ENCODE results near the gene NBEA. TPM values are rescaled to one million over a fixed set of nuclear protein-coding genes. Genes with fewer than 3 reads are reported as not detected.

NBEA gene
- polyA plus RNA-seq, 1 experiment, result 1.3 TPM

GRCh38 chr13:35518337-35518946 is 576.4 kb downstream of the NBEA start:
- H3K27me3 ChIP-seq (ENCODE audit: control insufficient read depth, insufficient read depth, low read length), result no peaks in the 10 kb centered on the region
- no peak overlapping the region for H3K27ac ChIP-seq (ENCODE audit: low read depth, low read length)
- DNase-seq (ENCODE audit: low read depth, low spot score), result no peak
- CTCF ChIA-PET, result no interaction called here
- H3K4me3 ChIP-seq (ENCODE audit: low read depth, low read length), result no peak overlapping the region
- TF ChIP-seq CTCF (IDR thresholded peaks at IDR 0.05; ENCODE audit: low read depth, low read length), result no peak
- POLR2A ChIA-PET, result no interaction called here
- no peaks in the 10 kb centered on the region for H3K9me3 ChIP-seq (ENCODE audit: control insufficient read depth, insufficient read depth, low read length)

DNA sequence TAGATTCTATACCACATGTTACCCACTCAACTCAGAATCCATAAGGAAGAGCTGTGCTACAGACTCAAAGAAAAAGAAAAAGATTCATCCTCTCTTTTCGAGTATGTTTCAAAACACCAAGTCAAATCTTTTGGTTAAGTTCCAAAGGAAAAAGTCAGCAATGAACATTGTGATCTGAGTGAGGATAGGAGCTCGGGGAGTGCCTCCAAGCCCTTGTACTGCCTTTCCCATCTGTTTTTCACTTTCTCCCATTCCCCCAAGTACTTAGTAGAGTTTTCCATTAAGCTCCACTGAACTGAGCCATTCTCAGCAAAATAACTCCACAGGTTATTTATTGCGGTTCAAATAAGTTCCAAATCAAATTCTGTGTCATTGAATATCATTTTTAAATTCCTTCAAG is 582.1 kb downstream of the NBEA start:
- ChIA-PET CTCF (no interaction called here), POLR2A (no interaction called here)
- no peaks in the 10 kb centered on the region for H3K9me3 ChIP-seq (ENCODE audit: control insufficient read depth, insufficient read depth, low read length)
- no peaks in the 10 kb centered on the region for H3K27me3 ChIP-seq (ENCODE audit: control insufficient read depth, insufficient read depth, low read length)
- DNase-seq (ENCODE audit: low read depth, low spot score), result no peak
- H3K27ac ChIP-seq (ENCODE audit: low read depth, low read length), result no peak overlapping the region
- no peak overlapping the region for H3K4me3 ChIP-seq (ENCODE audit: low read depth, low read length)
- TF ChIP-seq CTCF (IDR thresholded peaks at IDR 0.05; ENCODE audit: low read depth, low read length), result no peak

GRCh38 chr13:35526577-35526976 is 584.5 kb downstream of the NBEA start:
- no peak overlapping the region for H3K27ac ChIP-seq (ENCODE audit: low read depth, low read length)
- POLR2A ChIA-PET, result no interaction called here
- no peak for TF ChIP-seq CTCF (IDR thresholded peaks at IDR 0.05; ENCODE audit: low read depth, low read length)
- no peaks in the 10 kb centered on the region for H3K27me3 ChIP-seq (ENCODE audit: control insufficient read depth, insufficient read depth, low read length)
- CTCF ChIA-PET, result no interaction called here
- H3K4me3 ChIP-seq (ENCODE audit: low read depth, low read length), result no peak overlapping the region
- DNase-seq (ENCODE audit: low read depth, low spot score), result no peak
- no peaks in the 10 kb centered on the region for H3K9me3 ChIP-seq (ENCODE audit: control insufficient read depth, insufficient read depth, low read length)

- H3K27me3 ChIP-seq (ENCODE audit: control insufficient read depth, insufficient read depth, low read length), result no peaks in the 10 kb centered on the region
- DNase-seq (ENCODE audit: low read depth, low spot score), result no peak
- TF ChIP-seq CTCF (IDR thresholded peaks at IDR 0.05; ENCODE audit: low read depth, low read length), result no peak
- ChIA-PET CTCF (no interaction called here), POLR2A (no interaction called here)
- no peak overlapping the region for H3K4me3 ChIP-seq (ENCODE audit: low read depth, low read length)
- no peak overlapping the region for H3K27ac ChIP-seq (ENCODE audit: low read depth, low read length)
- H3K9me3 ChIP-seq (ENCODE audit: control insufficient read depth, insufficient read depth, low read length), result no peaks in the 10 kb centered on the region
Observed at GRCh38 chr13:35527451-35527850, 585.4 kb downstream of the NBEA start.

DNA sequence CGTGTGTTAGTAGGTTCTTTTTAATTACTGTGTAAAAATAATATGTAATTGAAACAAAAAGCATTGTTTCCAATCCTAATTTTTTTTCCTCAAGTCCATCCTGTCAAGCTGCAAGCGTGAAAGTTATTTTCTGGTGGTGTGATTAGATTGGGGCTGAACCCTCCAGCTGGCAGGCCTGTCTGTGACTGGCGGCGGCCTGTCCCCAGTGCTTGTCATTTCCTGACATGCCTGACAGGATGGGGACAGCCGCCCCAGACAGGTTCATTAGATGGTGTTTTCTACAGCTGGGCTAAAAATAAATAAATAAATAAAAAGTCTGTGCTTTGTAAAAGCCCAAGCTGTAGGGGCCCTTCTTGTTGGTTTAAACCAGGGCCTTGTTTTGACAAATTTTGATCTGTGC is 588.1 kb downstream of the NBEA start:
- CTCF ChIA-PET, result no interaction called here
- no peak for TF ChIP-seq CTCF (IDR thresholded peaks at IDR 0.05; ENCODE audit: low read depth, low read length)
- H3K9me3 ChIP-seq (ENCODE audit: control insufficient read depth, insufficient read depth, low read length), result no peaks in the 10 kb centered on the region
- no peak for DNase-seq (ENCODE audit: low read depth, low spot score)
- POLR2A ChIA-PET, result no interaction called here
- no peak overlapping the region for H3K4me3 ChIP-seq (ENCODE audit: low read depth, low read length)
- no peak overlapping the region for H3K27ac ChIP-seq (ENCODE audit: low read depth, low read length)
- no peaks in the 10 kb centered on the region for H3K27me3 ChIP-seq (ENCODE audit: control insufficient read depth, insufficient read depth, low read length)

All from AG04450 (cell line).